ENCODE results near the gene SLC2A5.

GRCh38 chr1:9111357-9111691 is 41.9 kb upstream of the SLC2A5 start:
- TF ChIP-seq CTCF (IDR thresholded peaks at IDR 0.05; ENCODE audit: low read depth, low read length) (no peak), EZH2phosphoT487 (IDR thresholded peaks at IDR 0.05; ENCODE audit: low read depth) (no peak)

Measured in OCI-LY3 (cell line).